Activated CD4-positive, alpha-beta T cell treated with anti-CD3 and anti-CD28 coated beads for 36 hours (primary cell): ENCODE data around the gene CD160. TPM values are rescaled to one million over a fixed set of nuclear protein-coding genes. Genes with fewer than 3 reads are reported as not detected.
"Not testable (repeated sequence)": the region's sequence is repeated elsewhere in the genome, so short reads cannot be mapped to it uniquely, and the experiment has no call there.

ENCODE experiments used
- ATAC-seq: fragments of 200-7000 bp; cut with Tn5 transposase; one replicate; pipeline ENCODE4 v1.10.0; 2021; ENCODE audit warnings: mild to moderate bottlenecking, moderate library complexity
- CTCF ChIA-PET: fragments of 350-600 bp; sonication (Branson Sonifier 250); formaldehyde crosslinking; loops from one replicate; lab custom pipeline; 2021; ENCODE audit warnings: antibody characterized with exemption; lab: Charles Lee
- POLR2A ChIA-PET: fragments of 350-600 bp; sonication (Branson Sonifier 250); formaldehyde crosslinking; loops from one replicate; lab custom pipeline; 2021; ENCODE audit warnings: antibody characterized with exemption, inconsistent platforms; lab: Charles Lee
- DNase-seq: peaks from one replicate; pipeline ENCODE4 v3.0.0-alpha.2; 2020
- H3K27ac Mint-ChIP-seq: one replicate; pipeline ENCODE4 v1.8.0; 2021; ENCODE audit warnings: mixed read lengths
- H3K27me3 Mint-ChIP-seq: one replicate; pipeline ENCODE4 v1.8.0; 2021; ENCODE audit warnings: mixed read lengths
- H3K36me3 Mint-ChIP-seq: one replicate; pipeline ENCODE4 v1.8.0; 2021; ENCODE audit warnings: low read depth, mixed read lengths
- H3K4me1 Mint-ChIP-seq: one replicate; pipeline ENCODE4 v1.8.0; 2021; ENCODE audit warnings: mixed read lengths
- H3K4me3 Mint-ChIP-seq: one replicate; pipeline ENCODE4 v1.8.0; 2021; ENCODE audit warnings: mild to moderate bottlenecking, moderate library complexity, mixed read lengths
- H3K9me3 Mint-ChIP-seq: one replicate; pipeline ENCODE4 v1.8.0; 2021; ENCODE audit warnings: low read depth, mixed read lengths
- intact Hi-C, 2 experiments: fragments of 100-400 bp; cut with DNase I in 1 of 2; cut with micrococcal nuclease in 1 of 2; formaldehyde crosslinking; loops; one replicate each; pipeline versions ENCODE4 v1.14.2 to v1.15.1; 2022 to 2024; cut with DNase I, micrococcal nuclease
- total RNA-seq, 2 experiments: library from RNA; stranded (reverse); gene quantifications; one replicate each; pipeline ENCODE4 v1.2.3, GENCODE V29; 2021

The CD160 gene
- total RNA-seq, 2 experiments from 2014 or later, result 0.12 TPM; not detected in 1

DNA sequence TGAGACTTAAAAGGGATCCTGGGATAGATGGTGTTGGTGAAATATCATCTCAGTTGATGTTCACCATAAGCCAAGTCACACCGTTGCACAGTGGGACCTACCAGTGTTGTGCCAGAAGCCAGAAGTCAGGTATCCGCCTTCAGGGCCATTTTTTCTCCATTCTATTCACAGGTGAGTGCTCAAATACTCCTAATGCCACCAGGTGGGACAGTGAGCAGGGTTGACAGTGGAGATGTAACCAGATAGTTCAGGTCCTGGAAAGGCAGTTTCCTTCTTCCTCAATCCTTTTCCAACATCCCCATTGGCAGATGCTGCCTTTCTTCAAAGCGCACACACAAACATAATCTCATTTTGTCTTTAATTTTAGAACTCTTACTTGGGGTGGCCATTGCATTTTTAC, 11.6 kb downstream of the CD160 start:
- CTCF ChIA-PET, result no interaction called here

DNA sequence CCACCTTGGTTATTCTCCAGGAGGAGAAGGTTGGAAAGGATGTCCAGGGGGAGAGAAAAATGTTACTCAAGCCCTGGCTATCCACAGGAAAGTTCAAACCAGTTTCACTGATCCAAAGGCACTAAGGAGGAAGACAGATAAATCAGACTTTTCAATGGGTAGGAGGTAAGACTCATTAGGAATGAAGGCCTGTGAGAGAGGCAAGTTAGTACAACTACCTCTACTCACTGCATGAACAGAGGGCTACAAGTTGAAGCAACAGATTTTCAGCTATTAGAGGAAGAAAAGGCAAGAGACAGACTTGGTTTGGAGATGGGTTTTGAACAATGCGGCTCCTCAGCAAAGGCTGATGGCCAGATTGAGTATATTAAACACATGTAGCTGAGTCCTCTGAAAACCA, 16.9 kb downstream of the CD160 start:
- intact Hi-C loops, result loop anchor here (10.0 kb wide), 2 partner anchors 49 to 59 kb away; no protein-coding TSS in a partner anchor
- POLR2A ChIA-PET, result no interaction called here
- Mint-ChIP-seq H3K9me3 (no peaks in the 10 kb centered on the region), H3K4me3 (no peak overlapping the region), H3K4me1 (no peaks in the 10 kb centered on the region), H3K27ac (no peak overlapping the region), H3K36me3 (no peaks in the 10 kb centered on the region), H3K27me3 (no peaks in the 10 kb centered on the region)
- DNase-seq (no peak), ATAC-seq (no peak)
- CTCF ChIA-PET, result interaction anchor here (1.6 kb wide), 1 partner anchor 16 kb away, joined by 3 read pairs; no protein-coding TSS in a partner anchor

More for the DNA sequence above, 11.6 kb downstream of the CD160 start:
- no peaks in the 10 kb centered on the region for H3K4me1 Mint-ChIP-seq
- H3K27ac Mint-ChIP-seq, result no peak overlapping the region
- no peak for DNase-seq
- intact Hi-C loops, result loop anchor here (10.0 kb wide), 2 partner anchors 54 to 64 kb away; no protein-coding TSS in a partner anchor
- H3K36me3 Mint-ChIP-seq, result no peaks in the 10 kb centered on the region
- no peak for ATAC-seq
- POLR2A ChIA-PET, result interaction anchor here (0.6 kb wide), 1 partner anchor 237 kb away, joined by 6 read pairs; no protein-coding TSS in a partner anchor
- H3K9me3 Mint-ChIP-seq, result no peaks in the 10 kb centered on the region
- no peaks in the 10 kb centered on the region for H3K27me3 Mint-ChIP-seq
- H3K4me3 Mint-ChIP-seq, result no peak overlapping the region

DNA sequence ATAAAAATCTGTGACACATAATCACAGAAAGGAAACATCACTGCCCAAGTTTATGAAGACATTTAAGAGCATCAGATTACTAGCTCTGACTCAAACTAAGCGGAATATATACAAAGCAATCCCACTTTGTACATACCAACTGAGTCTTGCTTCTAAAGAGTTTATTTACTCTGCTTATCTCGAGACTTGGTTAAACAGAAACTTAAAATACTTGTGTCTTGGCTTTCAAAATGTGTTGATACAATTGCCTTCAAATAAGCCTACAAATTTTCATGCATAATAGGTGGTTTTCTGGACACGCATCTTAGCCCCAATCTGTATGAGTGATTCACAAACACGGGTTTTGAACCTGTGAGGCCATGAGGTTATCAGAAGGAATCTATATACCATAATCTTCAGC, 21.0 kb downstream of the CD160 start:
- no peaks in the 10 kb centered on the region for H3K9me3 Mint-ChIP-seq
- H3K4me1 Mint-ChIP-seq, result no peaks in the 10 kb centered on the region
- no peak overlapping the region for H3K27ac Mint-ChIP-seq
- peaks cover 28% of the 10 kb centered on the region for H3K36me3 Mint-ChIP-seq
- CTCF ChIA-PET, result interaction anchor here (0.6 kb wide), 1 partner anchor 20 kb away, joined by 5 read pairs; no protein-coding TSS in a partner anchor
- no peak overlapping the region for H3K4me3 Mint-ChIP-seq
- no peaks in the 10 kb centered on the region for H3K27me3 Mint-ChIP-seq
- no peak for DNase-seq
- intact Hi-C loops, result loop anchor here in 1 of 2 experiments (10.0 kb wide), 1 partner anchor 85 kb away; the partner anchor contains the start of genes POLR3C and RNF115
- ATAC-seq, result no peak
- POLR2A ChIA-PET, result no interaction called here

DNA sequence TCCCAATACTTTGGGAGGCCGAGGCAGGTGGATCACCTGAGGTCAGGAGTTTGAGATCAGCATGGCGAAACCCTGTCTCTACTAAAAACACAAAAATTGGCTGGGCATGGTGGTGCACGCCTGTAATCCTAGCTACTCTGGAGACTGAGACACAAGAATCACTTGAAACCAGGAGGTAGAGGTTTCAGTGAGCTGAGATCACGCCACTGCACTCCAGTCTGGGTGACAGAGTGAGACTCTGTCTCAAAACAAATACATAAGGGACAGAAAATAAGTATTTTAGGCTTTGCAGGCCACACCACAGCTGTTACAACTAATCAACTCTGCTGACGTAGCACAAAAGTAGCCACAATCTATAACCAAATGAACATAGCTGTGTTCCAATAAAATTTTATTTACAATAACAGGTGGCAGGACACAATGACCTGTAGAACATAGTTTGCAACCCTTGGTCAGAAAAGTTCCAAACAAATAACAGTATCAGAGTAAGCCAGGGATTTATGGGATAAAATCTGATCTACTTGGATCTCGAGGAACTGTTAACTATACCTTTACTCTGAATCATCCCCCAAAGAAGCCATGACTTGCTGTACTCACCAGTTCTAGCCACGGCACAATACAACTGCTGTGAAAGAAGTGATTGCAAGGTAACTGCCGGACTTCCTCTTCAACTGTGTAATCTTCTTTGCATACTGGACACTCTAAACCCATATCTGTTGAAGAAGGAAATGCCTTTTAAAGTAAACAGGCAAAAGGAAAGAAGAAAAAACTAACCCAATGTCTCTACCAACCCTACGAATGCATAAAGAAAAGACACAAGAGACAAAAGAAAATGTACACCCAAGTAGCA, 28.3 kb downstream of the CD160 start:
- Mint-ChIP-seq H3K4me1 (peaks cover 8% of the 10 kb centered on the region), H3K4me3 (no peak overlapping the region), H3K27ac (no peak overlapping the region), H3K36me3 (peaks cover 40% of the 10 kb centered on the region), H3K9me3 (no peaks in the 10 kb centered on the region), H3K27me3 (no peaks in the 10 kb centered on the region)
- POLR2A ChIA-PET, result no interaction called here
- no peak for DNase-seq
- no peak for ATAC-seq
- CTCF ChIA-PET, result interaction anchor here (0.8 to 1.5 kb wide), 4 partner anchors 9 to 98 kb away, joined by 3 to 9 read pairs (median 3); partner anchors contain the start of gene NUDT17
- intact Hi-C loops, result loop anchor here in 1 of 2 experiments (10.0 kb wide), 1 partner anchor 77 kb away; the partner anchor contains the start of genes POLR3C and RNF115

DNA sequence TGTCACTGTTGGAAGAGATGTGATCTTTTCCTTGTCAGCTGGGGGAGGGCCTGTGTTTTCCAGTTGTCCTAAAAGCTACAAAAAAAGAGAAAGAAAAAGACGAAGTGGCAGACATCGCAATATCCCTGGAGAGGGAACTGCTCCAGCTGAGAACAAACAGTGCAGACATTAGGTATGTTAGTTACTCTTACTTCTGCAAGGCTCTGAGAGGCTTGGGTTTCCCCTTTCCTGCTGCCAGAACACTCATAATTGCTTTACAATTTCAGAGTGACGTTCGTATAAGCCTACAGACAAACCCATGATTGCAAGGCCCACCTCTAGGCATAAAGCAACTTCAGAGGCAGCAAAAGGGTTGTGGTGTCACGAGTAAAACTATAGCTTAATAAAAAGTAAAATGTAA, 31.1 kb downstream of the CD160 start:
- ATAC-seq (no peak), DNase-seq (no peak)
- Mint-ChIP-seq H3K4me1 (peaks cover 8% of the 10 kb centered on the region), H3K4me3 (no peak overlapping the region), H3K27ac (no peak overlapping the region), H3K9me3 (no peaks in the 10 kb centered on the region), H3K27me3 (no peaks in the 10 kb centered on the region), H3K36me3 (peaks cover 20% of the 10 kb centered on the region)
- intact Hi-C loops, result no loop called here
- ChIA-PET CTCF (no interaction called here), POLR2A (no interaction called here)

DNA sequence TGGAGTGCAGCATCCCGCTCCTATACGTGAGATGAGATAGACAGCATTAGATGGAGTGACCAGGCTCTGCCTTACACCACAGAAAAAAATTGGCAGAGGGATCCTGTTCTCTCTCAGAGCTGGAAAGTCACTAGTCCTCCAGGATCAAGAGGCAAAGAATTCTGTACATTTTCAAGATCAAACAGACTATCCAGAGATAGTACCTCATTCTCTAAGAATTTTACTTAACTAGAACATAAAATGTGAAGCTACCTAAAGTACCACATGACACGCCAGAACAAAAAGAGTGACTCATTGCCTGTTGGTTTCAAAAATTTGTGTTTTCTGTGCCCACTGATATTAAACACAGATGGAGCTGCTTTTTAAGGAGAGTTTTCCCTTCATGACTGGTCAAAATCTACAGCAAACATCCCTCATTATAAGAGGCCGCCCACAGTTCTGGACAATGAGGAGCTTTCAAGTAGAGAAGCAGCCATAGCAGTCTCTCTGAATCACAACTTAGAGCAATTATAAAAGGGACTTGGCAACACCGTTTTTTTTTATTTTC, 32.3 kb downstream of the CD160 start:
- Mint-ChIP-seq H3K36me3 (peaks cover 21% of the 10 kb centered on the region), H3K4me1 (peaks cover 8% of the 10 kb centered on the region), H3K27me3 (no peaks in the 10 kb centered on the region)

DNA sequence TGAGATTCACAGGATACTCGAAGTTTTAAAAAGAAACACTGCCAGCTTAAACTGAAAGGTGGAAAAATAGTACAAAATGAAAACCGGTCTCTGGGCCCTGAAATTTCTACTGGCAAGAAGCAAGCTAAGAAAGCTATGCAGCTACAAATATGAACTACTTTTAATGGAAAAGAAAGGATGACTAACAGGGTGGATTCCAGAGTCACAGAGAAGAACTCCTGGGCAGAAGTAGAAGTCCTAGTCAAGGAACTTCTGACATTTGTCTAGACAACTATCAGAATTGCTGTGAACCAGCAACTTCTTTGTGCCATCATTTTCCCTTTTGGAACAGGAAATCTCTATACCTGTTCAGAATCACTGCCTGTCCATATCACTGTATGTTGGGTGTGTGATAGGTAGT, 38.1 kb downstream of the CD160 start:
- DNase-seq (no peak), ATAC-seq (no peak)
- ChIA-PET POLR2A (interaction anchor here (0.5 kb wide), 1 partner anchor 8 kb away, joined by 5 read pairs; no protein-coding TSS in a partner anchor), CTCF (interaction anchor here (0.7 to 1.7 kb wide), 3 partner anchors 23 to 88 kb away, joined by 3 to 11 read pairs (median 3); partner anchors contain the start of gene NUDT17)
- Mint-ChIP-seq H3K4me3 (no peak overlapping the region), H3K36me3 (peaks cover 27% of the 10 kb centered on the region), H3K4me1 (peaks cover 2% of the 10 kb centered on the region), H3K27ac (no peak overlapping the region), H3K27me3 (no peaks in the 10 kb centered on the region), H3K9me3 (peaks cover 2% of the 10 kb centered on the region)
- intact Hi-C loops, result no loop called here

More for the DNA sequence above, 32.3 kb downstream of the CD160 start:
- Mint-ChIP-seq H3K4me3 (no peak overlapping the region), H3K9me3 (no peaks in the 10 kb centered on the region), H3K27ac (peak overlapping the region; percentile 28)
- POLR2A ChIA-PET, result interaction anchor here (0.6 kb wide), 1 partner anchor 108 kb away, joined by 3 read pairs; no protein-coding TSS in a partner anchor
- CTCF ChIA-PET, result interaction anchor here (1.6 kb wide), 1 partner anchor 32 kb away, joined by 5 read pairs; the partner anchor contains the start of gene CD160
- intact Hi-C loops, result no loop called here
- DNase-seq (no peak), ATAC-seq (no peak)

DNA sequence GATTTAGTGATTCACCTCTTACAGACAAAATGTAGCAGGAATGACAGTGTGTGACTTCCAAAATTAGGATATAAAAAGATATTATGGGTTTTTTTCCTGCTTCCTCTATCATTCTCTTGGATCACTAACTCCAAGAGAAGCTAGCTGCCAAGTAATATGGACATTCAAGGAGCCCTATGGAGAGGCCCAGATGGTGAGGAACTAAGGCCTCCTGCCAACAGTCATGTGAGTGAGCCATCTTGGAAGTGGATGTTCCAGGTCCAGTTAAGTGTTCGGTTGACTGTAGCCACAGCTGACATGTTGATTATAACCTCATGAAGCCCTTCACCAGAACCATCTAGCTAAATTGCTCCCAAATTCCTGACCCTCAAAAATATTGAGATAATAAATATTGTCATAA, 38.8 kb downstream of the CD160 start:
- H3K4me3 Mint-ChIP-seq, result no peak overlapping the region
- intact Hi-C loops, result no loop called here
- H3K27ac Mint-ChIP-seq, result no peak overlapping the region
- peaks cover 29% of the 10 kb centered on the region for H3K36me3 Mint-ChIP-seq
- CTCF ChIA-PET, result interaction anchor here (1.0 to 1.7 kb wide), 4 partner anchors 15 to 87 kb away, joined by 3 to 11 read pairs (median 3); partner anchors contain the start of gene NUDT17
- H3K9me3 Mint-ChIP-seq, result peaks cover 2% of the 10 kb centered on the region
- H3K4me1 Mint-ChIP-seq, result peaks cover 2% of the 10 kb centered on the region
- ATAC-seq (no peak), DNase-seq (no peak)
- POLR2A ChIA-PET, result interaction anchor here (0.5 to 0.6 kb wide), 2 partner anchors 9 to 48 kb away, joined by 3 to 5 read pairs; no protein-coding TSS in a partner anchor
- no peaks in the 10 kb centered on the region for H3K27me3 Mint-ChIP-seq

DNA sequence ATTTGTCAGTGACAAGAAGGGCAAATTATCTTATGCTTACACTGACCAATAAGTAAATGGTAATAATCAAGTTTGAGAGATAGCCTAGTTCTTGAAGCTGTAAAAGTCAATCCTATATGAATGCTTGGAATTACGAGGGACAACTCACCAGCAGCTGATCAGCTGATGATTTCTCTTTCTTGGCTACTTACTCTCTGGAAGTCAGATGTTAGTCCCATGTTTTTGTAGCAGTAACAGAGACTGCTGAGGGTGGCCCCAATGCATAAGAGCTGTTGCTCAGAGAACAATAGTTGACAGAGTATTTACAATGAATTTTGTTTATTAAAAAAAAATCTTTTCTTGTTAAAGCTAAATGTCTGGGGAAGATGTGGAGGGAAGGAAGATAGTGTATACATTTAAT, 39.3 kb downstream of the CD160 start:
- H3K9me3 Mint-ChIP-seq, result peaks cover 2% of the 10 kb centered on the region
- ATAC-seq (no peak), DNase-seq (no peak)
- peaks cover 2% of the 10 kb centered on the region for H3K4me1 Mint-ChIP-seq
- no peaks in the 10 kb centered on the region for H3K27me3 Mint-ChIP-seq
- H3K36me3 Mint-ChIP-seq, result peaks cover 29% of the 10 kb centered on the region
- H3K27ac Mint-ChIP-seq, result no peak overlapping the region
- intact Hi-C loops, result no loop called here
- POLR2A ChIA-PET, result interaction anchor here (0.6 kb wide), 1 partner anchor 47 kb away, joined by 3 read pairs; no protein-coding TSS in a partner anchor
- no peak overlapping the region for H3K4me3 Mint-ChIP-seq
- CTCF ChIA-PET, result interaction anchor here (1.0 to 1.7 kb wide), 3 partner anchors 14 to 87 kb away, joined by 3 to 11 read pairs (median 3); partner anchors contain the start of gene NUDT17

DNA sequence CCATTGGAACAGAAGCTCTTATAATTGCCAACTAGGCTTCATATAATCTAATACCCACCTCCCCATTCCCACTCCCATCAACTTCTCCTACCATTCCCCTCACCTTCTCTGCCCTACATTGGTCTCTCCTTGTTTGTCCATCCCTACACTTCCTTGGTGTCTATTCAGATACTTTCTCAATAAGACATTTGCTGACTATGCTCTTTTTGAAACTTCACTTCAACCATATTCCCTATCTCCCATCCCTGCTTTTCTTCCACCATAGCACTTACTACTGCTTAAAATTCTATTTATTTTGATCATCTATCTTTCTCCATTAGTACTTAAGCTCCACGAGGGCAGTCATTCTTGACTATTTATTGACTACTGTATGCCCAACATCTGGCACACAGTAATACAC, 40.4 kb downstream of the CD160 start:
- Mint-ChIP-seq H3K4me3 (no peak overlapping the region), H3K9me3 (peaks cover 2% of the 10 kb centered on the region), H3K27me3 (no peaks in the 10 kb centered on the region), H3K4me1 (peaks cover 2% of the 10 kb centered on the region), H3K27ac (no peak overlapping the region), H3K36me3 (peaks cover 32% of the 10 kb centered on the region)
- intact Hi-C loops, result no loop called here
- CTCF ChIA-PET, result no interaction called here
- POLR2A ChIA-PET, result no interaction called here
- ATAC-seq, result no peak
- no peak for DNase-seq

DNA sequence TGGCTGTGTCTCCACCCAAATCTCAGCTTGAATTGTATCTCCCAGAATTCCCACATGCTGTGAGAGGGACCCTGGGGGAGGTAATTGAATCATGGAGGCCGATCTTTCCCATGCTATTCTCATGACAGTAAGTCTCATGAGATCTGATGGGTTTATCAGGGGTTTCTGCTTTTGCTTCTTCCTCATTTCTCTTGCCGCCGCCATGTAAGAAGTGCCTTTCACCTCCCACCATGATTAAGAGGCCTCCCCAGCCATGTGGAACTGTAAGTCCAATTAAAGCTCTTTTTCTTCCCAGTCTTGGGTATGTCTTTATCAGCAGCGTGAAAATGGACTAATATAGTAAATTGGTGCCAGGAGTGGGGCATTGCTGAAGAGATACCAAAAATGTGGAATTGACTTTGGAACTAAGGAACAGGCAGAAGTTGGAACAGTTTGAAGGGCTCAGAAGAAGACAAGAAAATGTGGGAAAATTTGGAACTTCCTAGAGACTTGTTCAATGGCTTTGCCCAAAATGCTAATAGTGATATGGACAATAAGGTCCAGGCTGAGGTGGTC, 41.2 kb downstream of the CD160 start:
- POLR2A ChIA-PET, DNase-seq, H3K4me3 Mint-ChIP-seq, H3K27ac Mint-ChIP-seq, ATAC-seq, H3K4me1 Mint-ChIP-seq, H3K9me3 Mint-ChIP-seq, H3K27me3 Mint-ChIP-seq, intact Hi-C loops: not testable (repeated sequence)
- peaks cover 32% of the 10 kb centered on the region for H3K36me3 Mint-ChIP-seq
- CTCF ChIA-PET, result interaction anchor here (0.7 kb wide), 1 partner anchor 134 kb away, joined by 5 read pairs; no protein-coding TSS in a partner anchor
